GM12872 (cell line): ENCODE measurements around the gene PAN3.

Experiments used
- TF ChIP-seq, protein P1 (sequence below): IDR thresholded peaks from 3 replicates; pipeline ENCODE4 v1.5.1; 2011; ENCODE audit warnings: low read depth, mild to moderate bottlenecking, low read length, moderate library complexity; ENCODE audit not compliant: insufficient read depth

PAN3 gene

DNA sequence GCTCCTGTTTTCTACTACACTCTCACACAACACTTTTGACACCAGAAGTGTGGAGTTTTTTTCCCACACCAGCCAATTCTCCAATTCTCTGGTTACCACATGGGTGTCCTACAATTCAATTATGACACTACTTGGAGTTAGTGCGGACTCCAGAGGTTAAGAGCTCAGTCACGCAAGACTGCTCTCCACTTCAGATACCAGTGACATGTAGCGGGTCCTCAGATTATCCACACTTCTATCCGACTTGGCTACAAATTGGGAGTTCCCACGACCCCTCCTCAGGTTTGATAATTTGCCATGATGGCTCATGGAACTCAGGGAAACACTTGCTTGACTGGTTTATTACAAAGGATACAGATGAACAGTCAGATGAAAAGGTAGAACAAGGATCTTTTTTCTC is 32.9 kb downstream of the PAN3 start:
- TF ChIP-seq, protein P1, sequence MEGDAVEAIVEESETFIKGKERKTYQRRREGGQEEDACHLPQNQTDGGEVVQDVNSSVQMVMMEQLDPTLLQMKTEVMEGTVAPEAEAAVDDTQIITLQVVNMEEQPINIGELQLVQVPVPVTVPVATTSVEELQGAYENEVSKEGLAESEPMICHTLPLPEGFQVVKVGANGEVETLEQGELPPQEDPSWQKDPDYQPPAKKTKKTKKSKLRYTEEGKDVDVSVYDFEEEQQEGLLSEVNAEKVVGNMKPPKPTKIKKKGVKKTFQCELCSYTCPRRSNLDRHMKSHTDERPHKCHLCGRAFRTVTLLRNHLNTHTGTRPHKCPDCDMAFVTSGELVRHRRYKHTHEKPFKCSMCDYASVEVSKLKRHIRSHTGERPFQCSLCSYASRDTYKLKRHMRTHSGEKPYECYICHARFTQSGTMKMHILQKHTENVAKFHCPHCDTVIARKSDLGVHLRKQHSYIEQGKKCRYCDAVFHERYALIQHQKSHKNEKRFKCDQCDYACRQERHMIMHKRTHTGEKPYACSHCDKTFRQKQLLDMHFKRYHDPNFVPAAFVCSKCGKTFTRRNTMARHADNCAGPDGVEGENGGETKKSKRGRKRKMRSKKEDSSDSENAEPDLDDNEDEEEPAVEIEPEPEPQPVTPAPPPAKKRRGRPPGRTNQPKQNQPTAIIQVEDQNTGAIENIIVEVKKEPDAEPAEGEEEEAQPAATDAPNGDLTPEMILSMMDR, result no peak

DNA sequence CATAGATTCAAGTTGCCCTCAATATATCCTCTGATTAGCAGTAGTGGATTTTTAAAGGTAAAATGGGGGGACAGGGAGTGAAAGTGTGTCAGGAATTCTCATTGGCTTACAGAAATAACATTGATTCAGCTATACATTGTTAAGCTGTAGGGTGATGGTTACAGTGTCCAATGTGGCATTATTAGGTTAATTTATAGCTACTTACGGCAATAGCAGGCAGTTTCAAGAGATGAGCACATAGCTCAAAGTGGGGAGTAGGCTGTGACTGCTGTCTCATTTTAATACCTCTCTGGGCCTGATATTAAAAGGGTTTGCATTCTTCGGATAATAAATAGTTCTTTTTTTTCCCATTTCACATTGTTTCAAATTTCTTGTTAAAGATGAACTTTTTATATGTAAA is 34.6 kb downstream of the PAN3 start:
- TF ChIP-seq, protein P1, result no peak

DNA sequence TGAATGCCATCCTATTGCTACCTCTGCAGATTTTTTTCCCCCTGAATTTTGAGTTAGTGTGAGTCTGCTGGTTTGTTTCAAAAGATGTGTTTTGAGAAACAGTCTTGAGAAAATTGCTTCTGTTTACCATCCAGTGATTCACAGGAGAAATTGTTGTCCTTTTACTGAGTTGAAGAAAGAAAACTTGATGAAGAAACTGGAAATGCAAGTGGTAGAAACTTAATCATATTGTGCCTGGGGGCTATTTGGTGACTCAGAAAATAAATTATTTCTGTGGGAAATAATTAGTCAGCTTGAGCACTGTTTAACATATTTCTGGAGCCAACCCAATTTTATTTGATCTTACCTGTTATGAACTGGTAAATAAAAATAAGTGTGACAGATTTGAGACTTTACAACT is 35.4 kb downstream of the PAN3 start:
- TF ChIP-seq, protein P1, result no peak

DNA sequence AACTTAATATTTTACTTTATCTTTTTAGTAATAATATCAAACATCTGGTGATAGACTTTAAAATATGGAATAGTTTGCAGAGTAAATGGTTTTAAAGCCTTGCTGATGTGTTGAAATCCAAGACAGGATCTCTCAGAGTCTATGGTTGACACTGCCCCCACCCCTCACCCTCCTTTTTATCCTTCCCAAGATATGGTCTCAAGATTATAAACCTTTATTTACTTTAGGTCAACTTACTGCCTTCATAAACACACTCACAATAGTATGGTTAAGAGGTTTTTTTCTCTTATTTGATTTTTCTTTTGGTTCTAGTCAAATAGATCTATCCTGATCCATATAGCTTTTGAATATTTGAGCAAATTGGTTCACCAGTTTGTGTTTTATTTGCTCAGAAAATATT is 39.0 kb downstream of the PAN3 start:
- TF ChIP-seq, protein P1, result no peak

DNA sequence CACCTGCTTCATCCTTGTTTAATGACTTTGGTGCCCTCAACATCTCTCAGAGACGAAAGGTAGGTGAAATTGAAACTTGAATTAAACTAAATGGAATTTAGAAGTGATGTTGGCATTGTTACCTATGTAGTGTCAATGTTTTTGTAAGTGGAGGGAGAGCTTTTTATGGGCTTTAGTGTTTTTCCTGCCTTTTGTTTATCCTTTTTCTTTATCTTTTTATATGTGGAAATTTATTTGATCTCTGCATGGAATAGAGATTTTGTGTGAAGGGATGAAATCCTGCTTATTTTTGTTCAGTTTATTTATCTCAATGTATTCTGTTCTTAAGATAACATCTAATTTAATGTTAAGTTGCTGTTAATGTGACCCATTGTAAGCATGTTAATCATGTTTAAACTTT is 39.5 kb downstream of the PAN3 start:
- TF ChIP-seq, protein P1, result no peak

DNA sequence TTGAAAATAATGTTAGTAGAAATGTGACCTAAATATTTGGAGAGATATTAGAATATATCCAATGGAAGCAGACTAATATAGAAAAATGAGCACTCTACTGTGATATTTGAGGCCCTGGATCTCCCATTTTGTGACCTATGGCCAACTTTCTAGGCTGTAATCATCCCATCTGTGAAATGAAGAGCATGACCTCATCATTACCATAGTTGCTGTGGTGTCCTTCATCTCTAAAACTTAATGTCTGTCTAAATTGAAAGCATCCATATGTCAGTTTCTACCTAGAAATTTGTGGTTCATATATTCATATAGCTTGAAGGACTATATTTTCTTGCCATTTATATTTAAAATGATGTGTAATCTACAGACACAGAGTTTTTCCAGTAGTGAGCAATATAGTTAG is 41.6 kb downstream of the PAN3 start:
- TF ChIP-seq, protein P1, result no peak

DNA sequence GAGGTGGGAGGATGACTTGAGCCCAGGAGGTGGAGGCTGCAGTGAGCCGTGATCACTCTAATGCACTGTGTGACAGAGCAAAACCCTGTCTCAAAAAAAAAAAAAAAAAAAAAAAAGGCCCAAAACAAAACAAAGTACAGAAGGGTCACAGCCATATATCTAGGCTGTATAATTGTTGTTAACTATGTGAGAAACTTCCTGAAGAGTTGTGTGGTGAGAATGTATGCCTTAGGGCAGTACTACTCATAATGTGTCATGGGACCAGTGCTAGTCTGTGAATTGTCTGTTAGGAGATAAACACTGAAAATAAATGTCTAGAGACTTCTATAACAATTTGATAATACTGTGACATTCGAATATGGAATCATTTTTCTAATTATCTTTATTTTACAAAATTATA is 43.1 kb downstream of the PAN3 start:
- TF ChIP-seq, protein P1, result no peak

DNA sequence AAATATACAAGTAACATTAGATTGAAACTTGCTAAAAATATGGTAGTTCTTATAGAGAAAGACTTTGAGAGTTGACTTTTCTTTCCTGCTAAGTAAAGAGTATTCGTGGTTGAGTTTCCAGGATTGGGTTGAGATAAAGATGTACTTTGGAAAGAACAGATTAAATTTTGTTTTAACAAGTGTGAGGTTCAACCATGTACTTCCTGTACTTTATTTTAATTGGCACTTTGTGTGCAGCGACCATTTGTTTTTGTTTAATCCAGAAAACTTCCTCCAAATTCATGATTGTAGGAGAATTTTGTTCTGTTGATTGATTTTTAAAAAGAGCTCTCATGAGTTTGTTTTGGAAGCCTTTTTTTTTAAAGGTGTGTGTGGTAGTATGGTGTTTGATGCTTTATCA is 46.9 kb downstream of the PAN3 start:
- TF ChIP-seq, protein P1, result no peak
